Breast epithelium (tissue), 4 donors: ENCODE measurements around the gene SGPL1. TPM values are rescaled to one million over a fixed set of nuclear protein-coding genes. Genes with fewer than 3 reads are reported as not detected.

Experiments
- DNase-seq, 2 donors: peaks; one replicate each; pipeline ENCODE4 v3.0.0-alpha.2; 2019; ENCODE audit warnings: low spot score in 2 of 2
- H3K27ac ChIP-seq, 2 donors: fragments of 200-600 bp; sonication (generic) in 1 of 2; one replicate each; pipeline ENCODE4 v1.5.1; 2016 to 2019; ENCODE audit warnings: mild to moderate bottlenecking in 1 of 2
- H3K27me3 ChIP-seq, 2 donors: fragments of 200-600 bp; sonication (generic) in 1 of 2; one replicate each; pipeline versions ENCODE4 v1.5.1 to v1.6.0; 2017 to 2019; ENCODE audit warnings: control low read depth in 1 of 2, mild to moderate bottlenecking in 1 of 2
- H3K36me3 ChIP-seq: fragments of 200-600 bp; one replicate; pipeline ENCODE4 v1.5.1; 2019
- H3K4me1 ChIP-seq, 2 donors: fragments of 200-600 bp; sonication (generic); one replicate each; pipeline ENCODE4 v1.5.1; 2016 to 2019; ENCODE audit warnings: control low read depth in 1 of 2
- H3K4me3 ChIP-seq, 3 donors: fragments of 200-600 bp; sonication (generic); 1 replicate in 2 of 3; 2 replicates in 1 of 3; pipeline ENCODE4 v1.5.1; 2016 to 2019; ENCODE audit warnings: mild to moderate bottlenecking in 3 of 3, moderate library complexity in 2 of 3
- H3K9me3 ChIP-seq, 2 donors: fragments of 200-600 bp; sonication (generic) in 1 of 2; one replicate each; pipeline ENCODE4 v1.5.1; 2016 to 2019; ENCODE audit warnings: control low read depth in 1 of 2
- POLR2A ChIP-seq: fragments of 450-650 bp; IDR thresholded peaks from one replicate; pipeline ENCODE4 v1.6.1; 2016; ENCODE audit warnings: antibody characterized with exemption, mild to moderate bottlenecking, moderate library complexity
- POLR2AphosphoS5 ChIP-seq, 3 donors: sonication (generic); formaldehyde crosslinking; IDR thresholded peaks; one replicate each; pipeline ENCODE4 v1.6.1; 2017; ENCODE audit warnings: antibody characterized with exemption in 3 of 3
- intact Hi-C: fragments of 100-400 bp; cut with DNase I; formaldehyde crosslinking; loops from one replicate; pipeline ENCODE4 v1.15.1; 2023; ENCODE audit warnings: low total_unique reads
- total RNA-seq, 3 donors: library from RNA; depleted of rRNA; stranded (reverse); fragments of >200 nt; gene quantifications; one replicate each; pipeline ENCODE4 v1.1.0, GENCODE V29; 2016
- TF ChIP-seq, protein P1 (sequence below), 3 donors: fragments of 450-650 bp; IDR thresholded peaks; one replicate each; pipeline ENCODE4 v1.5.1; 2016 to 2017; ENCODE audit warnings: antibody characterized with exemption in 3 of 3, mild to moderate bottlenecking in 3 of 3, moderate library complexity in 3 of 3

Gene SGPL1
- total RNA-seq, 3 donors from 2014 or later: 31.0 to 52.2 (median 36.4) TPM

DNA sequence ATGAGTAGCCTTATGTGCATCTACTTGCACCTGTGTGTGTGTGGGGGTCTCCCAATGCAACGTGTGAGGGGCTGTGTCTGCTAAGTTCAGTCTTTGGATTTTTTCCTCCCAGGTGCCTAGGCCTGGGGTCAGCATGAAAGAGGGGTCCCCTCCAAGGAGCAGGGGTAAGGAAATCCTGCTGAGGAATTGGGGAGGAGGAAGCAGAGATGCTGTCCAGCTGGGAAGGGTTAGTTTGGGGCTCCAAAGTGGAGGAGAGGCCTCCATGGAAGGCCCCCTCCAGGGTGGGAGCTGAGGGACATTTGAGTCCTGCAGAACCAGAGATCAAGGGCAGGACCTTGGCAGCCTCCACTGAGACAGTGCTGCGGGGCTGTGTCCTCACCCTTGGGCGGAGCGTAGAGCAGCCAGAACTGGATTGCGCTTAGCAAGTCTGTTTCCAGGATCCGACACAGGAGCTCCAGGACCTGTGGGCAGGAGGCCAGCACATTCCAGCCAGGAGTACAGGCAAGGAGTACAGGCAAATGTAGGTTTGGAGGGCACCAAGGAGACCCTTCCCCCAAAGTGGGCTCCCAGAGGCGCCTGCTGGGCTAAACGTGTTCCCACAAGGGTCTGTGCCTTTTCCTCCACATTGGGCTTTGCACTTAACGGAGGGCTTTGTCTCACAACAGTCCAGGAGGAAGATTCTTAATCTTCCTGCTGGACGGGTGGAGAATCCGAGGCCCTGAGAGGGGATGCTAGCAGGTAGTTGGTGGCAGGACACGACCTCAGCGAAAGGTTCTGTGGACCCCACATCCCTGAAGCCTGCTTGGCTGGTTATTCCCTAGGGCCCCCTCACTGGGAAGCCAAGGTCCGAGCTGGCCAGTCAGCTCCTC lies 40.7 kb upstream of the SGPL1 start:
- Histone ChIP-seq H3K9me3 (no peaks in the 10 kb centered on the region), H3K4me1 (no peaks in the 10 kb centered on the region), H3K27ac (no peak overlapping the region), H3K36me3 (no peaks in the 10 kb centered on the region), H3K27me3 (no peaks in the 10 kb centered on the region), H3K4me3 (no peak overlapping the region)
- intact Hi-C loops: no loop called here
- TF ChIP-seq POLR2AphosphoS5 (IDR thresholded peaks at IDR 0.05): no peak
- DNase-seq: peak; percentile 53 to 88

DNA sequence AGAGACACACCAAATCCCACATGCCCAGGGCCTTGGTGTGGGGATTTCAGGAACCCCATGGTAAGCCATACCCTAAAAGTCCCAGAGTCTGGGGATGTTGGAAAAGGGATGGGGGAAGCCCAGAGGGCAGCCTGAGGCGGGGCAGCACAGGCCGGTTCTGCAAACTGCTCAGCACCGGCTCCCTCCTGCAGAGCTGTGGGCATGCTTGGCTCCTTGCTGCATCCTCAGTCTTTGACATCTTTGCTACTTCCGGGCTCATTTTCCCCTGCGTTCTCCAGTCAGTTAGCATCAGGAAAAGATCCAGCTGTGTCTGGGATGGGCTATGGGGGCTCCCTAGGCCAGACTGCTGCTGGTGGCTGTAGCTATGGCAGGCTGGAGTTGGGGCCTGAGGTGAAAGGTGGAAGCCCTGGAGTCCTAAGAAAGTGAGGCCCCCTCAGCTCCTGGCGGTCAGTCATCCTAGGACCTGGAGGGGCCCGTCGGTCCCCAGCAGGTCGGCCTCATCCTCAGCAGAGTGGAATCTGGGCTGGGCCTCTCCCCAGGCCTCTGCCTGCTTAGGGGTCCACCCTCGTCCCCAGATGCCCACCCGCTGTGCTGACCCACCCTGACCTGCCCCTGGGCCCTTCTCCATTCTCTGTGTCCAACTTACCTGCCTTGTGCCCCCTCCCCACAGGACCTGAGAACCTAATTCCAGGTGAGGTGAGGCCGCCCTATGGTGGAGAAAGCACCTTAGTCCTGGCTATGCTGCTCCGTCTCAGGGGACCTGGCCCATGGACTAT lies 39.9 kb upstream of the SGPL1 start:
- H3K27ac ChIP-seq: no peak overlapping the region
- no peak for TF ChIP-seq POLR2A
- TF ChIP-seq, protein P1, sequence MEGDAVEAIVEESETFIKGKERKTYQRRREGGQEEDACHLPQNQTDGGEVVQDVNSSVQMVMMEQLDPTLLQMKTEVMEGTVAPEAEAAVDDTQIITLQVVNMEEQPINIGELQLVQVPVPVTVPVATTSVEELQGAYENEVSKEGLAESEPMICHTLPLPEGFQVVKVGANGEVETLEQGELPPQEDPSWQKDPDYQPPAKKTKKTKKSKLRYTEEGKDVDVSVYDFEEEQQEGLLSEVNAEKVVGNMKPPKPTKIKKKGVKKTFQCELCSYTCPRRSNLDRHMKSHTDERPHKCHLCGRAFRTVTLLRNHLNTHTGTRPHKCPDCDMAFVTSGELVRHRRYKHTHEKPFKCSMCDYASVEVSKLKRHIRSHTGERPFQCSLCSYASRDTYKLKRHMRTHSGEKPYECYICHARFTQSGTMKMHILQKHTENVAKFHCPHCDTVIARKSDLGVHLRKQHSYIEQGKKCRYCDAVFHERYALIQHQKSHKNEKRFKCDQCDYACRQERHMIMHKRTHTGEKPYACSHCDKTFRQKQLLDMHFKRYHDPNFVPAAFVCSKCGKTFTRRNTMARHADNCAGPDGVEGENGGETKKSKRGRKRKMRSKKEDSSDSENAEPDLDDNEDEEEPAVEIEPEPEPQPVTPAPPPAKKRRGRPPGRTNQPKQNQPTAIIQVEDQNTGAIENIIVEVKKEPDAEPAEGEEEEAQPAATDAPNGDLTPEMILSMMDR (IDR thresholded peaks at IDR 0.05): no peak
- no peak for TF ChIP-seq POLR2AphosphoS5 (IDR thresholded peaks at IDR 0.05)
- H3K4me1 ChIP-seq: no peaks in the 10 kb centered on the region
- intact Hi-C loops: no loop called here
- H3K36me3 ChIP-seq: no peaks in the 10 kb centered on the region
- no peak overlapping the region for H3K4me3 ChIP-seq
- DNase-seq: peak; percentile 16 to 51
- H3K27me3 ChIP-seq: no peaks in the 10 kb centered on the region
- no peaks in the 10 kb centered on the region for H3K9me3 ChIP-seq

DNA sequence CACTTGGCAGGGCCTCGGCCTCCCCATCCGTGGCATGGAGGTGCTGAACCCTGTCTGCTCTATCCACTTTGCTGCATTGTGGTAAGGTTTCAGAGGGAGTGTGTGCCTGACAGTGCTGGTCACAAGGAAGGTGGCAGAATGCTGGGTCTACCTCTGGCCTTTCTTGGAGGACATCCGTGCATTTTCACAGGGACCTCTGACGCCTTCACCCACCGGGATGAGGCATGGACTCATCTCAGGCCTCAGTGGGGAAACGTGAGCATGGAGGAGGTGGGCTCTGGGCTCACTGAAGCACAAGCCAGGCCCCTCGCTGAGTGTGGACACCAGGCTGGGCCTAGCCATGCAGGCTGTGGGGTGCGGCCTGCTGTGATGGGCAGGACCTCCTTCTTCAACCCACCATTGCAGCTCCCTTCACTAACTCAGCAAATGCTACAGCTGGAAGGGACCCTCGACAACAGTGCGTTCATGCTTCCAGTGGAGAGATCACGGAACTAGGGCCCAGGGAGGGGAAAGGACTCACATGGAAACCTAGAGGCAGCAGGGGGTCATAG lies 39.2 kb upstream of the SGPL1 start:
- DNase-seq: peak in 1 of 2 donors; percentile 12
- Histone ChIP-seq H3K27ac (no peak overlapping the region), H3K4me3 (no peak overlapping the region), H3K4me1 (no peaks in the 10 kb centered on the region), H3K9me3 (no peaks in the 10 kb centered on the region), H3K27me3 (no peaks in the 10 kb centered on the region), H3K36me3 (no peaks in the 10 kb centered on the region)
- no peak for TF ChIP-seq POLR2AphosphoS5 (IDR thresholded peaks at IDR 0.05)
- TF ChIP-seq POLR2A: no peak
- TF ChIP-seq, protein P1 (IDR thresholded peaks at IDR 0.05): no peak
- intact Hi-C loops: no loop called here

DNA sequence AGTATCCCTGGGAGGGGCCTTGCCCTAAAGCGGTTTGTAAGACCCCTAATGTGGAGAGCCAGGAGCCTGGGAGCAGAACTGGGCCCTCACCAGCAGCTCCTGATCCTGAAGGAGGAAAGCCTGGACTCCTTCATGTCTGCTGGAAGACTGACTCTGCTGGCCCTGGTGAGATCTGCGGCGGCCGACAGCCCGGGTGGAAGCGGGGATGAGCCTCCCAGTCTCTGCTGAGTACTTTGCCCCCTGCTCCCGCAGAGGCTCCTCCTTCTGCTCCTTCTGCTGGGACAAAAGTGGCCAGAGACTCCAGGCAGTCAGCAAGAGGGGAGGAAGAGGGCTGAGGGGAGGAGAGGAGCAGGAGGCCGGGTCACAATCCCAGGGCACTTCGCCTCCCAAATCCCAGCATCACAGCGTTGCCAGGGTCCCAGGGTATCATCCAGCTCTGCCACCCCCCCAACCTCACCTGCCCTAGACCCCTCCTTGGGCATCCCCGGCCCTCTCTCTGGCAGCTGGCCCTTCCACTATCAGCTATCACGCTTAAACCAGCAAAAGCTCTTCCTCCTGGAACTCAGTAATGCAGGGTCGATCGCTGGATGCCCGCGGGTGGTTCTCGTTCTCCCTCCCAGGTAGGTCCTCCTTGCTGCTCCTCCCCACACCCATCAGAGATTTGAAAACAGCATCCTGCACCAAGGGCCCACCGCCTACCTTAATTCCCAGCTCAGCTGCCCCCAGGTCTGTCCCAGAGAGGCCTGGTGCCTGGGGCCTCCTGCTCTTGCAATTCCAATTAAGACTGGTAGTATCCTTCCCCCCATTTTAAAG lies 38.5 kb upstream of the SGPL1 start:
- Histone ChIP-seq H3K36me3 (no peaks in the 10 kb centered on the region), H3K4me1 (no peaks in the 10 kb centered on the region), H3K4me3 (no peak overlapping the region), H3K27ac (no peak overlapping the region), H3K9me3 (no peaks in the 10 kb centered on the region), H3K27me3 (no peaks in the 10 kb centered on the region)
- intact Hi-C loops: no loop called here
- DNase-seq: peak in 1 of 2 donors; percentile 7
- no peak for TF ChIP-seq POLR2A
- TF ChIP-seq, protein P1 (IDR thresholded peaks at IDR 0.05): no peak
- TF ChIP-seq POLR2AphosphoS5 (IDR thresholded peaks at IDR 0.05): no peak

DNA sequence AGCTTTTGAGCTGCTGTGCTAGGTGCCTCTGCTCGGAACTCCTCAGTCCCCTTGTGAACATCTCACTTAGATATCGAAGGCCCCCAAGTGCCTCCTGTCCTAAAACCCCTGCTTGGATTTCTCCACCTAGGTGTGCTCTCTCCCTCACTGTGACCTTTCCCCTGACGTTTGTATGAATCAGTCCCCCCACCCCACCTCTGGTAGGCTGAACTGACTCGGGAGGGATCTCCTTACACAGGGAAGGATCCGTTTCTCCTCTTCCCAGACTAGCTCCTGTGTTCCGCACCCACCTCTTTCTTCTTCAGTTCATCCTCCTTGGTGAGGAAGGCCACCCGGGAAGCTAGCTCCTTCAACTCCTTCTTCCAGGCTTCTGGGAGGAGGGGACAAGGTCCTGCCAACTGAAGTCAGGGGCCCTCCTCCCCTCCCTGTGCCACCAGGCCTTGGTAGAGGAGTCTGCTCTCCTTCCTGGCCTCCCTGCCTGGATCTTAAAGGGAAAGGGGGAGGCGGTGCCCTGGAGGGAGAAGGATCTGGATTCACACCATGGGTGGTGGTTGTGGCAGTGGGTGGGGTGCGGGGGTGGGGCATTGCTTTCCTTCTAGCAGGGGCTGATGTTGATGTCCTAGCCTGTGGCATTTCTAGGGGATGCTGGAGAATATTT lies 37.4 kb upstream of the SGPL1 start:
- H3K36me3 ChIP-seq: no peaks in the 10 kb centered on the region
- intact Hi-C loops: no loop called here
- no peak overlapping the region for H3K27ac ChIP-seq
- no peaks in the 10 kb centered on the region for H3K27me3 ChIP-seq
- peak in 1 of 2 donors; percentile 7 for DNase-seq
- TF ChIP-seq, protein P1 (IDR thresholded peaks at IDR 0.05): no peak
- no peak for TF ChIP-seq POLR2AphosphoS5 (IDR thresholded peaks at IDR 0.05)
- H3K9me3 ChIP-seq: no peaks in the 10 kb centered on the region
- no peak overlapping the region for H3K4me3 ChIP-seq
- H3K4me1 ChIP-seq: no peaks in the 10 kb centered on the region
